GM21717 (cell line): Measurements from ENCODE around the gene KANSL3.

Source experiments
- ATAC-seq: cut with Tn5 transposase; IDR thresholded peaks from one replicate; pipeline ENCODE4 v1.9.1; 2021; ENCODE audit warnings: mild to moderate bottlenecking, moderate library complexity; ENCODE audit not compliant: unreplicated experiment

The KANSL3 gene

GRCh38 chr2:96608469-96609455, 29.4 kb downstream of the KANSL3 start:
- no peak for ATAC-seq

GRCh38 chr2:96604104-96604503, 34.0 kb downstream of the KANSL3 start:
- no peak for ATAC-seq

DNA sequence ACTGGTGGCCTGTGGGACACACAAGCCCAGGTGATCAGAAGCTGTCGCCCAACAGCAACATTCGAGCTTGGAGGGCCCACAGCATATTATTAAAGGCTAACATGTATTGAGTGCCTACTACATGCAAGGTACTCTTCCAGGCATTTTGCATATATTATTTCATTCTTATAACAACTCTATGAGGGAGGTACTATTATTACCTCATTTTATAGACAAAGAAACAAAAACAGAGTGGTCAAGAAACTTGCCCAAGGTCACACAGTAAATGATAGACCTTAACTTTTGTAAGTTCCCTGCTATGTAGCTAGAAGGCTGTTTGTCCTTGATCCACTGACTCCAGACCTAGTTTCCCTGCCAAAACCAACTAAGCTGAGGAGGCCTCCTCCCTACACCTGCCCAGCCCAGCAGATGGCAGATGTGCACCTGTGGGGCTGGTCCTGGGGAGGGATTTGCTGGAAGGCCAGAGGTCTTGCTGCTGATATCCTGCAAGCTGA, 35.7 kb downstream of the KANSL3 start:
- ATAC-seq, result no peak

DNA sequence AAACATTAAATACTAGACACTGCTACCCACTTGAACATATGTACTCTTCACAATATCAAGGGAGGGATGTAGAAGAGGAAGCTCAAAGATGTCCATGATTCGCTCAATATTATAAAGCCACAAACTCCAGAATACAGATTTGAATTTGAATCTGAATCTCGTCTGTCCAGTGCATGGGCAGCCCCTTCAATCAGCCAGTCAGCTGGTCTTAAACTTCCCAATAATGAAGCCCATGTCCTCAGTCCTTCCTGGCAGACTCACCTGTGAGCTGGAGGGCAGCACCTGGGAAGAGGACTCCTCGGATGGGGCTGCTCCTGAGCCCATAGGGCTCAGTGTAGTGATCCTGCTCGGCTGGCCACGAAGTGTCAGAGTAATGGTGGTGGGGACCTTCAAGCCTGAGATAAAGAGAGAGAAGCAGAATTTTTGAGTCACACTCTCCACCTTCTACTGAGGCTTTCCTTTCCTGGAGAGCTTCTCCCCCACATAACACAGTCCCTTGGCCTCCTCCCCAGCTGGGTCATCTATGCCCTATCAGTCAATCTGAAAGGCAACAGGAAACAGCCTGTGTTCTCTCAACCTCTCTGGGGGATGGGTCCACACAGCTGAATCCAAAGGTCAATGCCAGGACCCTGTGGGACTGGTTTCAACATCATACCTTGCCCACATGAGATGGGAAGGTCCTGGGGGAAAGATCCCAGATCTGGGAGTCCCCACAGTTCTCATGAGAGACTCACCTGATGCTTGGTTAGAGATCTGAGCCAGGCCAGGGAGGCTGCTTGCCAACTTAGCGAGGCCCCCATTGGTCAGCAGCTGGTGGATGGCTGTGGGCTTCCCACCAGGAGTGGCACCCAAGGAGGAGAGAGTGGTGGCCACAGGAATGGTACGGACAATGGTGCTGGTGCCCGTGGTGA, 36.5 kb downstream of the KANSL3 start:
- ATAC-seq, result no peak

DNA sequence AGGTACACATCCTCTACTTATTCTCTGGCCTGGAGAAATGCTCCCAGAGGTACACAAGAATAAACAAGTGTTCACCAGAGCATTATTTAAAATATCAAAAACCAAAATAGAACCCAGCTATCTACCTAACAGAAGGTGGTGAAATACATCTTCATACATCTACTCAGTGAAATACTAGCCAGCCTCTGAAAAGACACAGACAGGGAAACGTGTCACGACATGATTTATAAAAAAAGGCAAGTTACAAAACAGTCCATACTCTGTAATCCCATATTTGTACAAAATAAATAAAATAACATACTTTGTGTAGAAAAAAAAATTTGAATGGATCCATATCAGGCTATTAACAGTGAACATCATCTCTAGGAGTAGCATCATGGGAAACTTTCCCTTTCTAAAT, 38.2 kb downstream of the KANSL3 start:
- no peak for ATAC-seq

GRCh38 chr2:96596596-96596995, 41.5 kb downstream of the KANSL3 start:
- ATAC-seq, result no peak

DNA sequence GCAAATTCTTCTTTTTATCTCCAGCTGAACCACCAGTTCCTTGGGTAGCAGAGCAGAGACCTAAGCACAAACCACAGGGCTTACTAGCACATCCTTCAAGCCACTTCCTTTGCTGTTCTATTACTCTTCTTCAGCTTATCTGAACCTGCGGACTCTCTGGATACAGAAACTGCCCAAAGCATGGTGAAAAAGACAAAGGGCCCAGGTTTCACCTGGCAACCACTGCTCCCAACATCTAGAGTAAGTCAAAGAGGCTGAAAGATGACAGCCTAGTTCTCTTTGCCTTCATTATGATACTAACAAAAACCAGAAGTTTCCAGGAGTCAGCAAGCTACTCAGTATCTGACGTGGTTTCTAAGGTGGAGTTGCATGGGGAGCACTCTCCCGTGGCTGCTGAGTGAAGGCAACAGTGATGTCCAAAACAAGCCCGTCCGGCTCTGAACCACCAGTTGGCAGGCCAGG, 43.4 kb downstream of the KANSL3 start:
- ATAC-seq, result no peak

- ATAC-seq, result no peak
Measured at GRCh38 chr2:96594282-96594681, 43.8 kb downstream of the KANSL3 start.

DNA sequence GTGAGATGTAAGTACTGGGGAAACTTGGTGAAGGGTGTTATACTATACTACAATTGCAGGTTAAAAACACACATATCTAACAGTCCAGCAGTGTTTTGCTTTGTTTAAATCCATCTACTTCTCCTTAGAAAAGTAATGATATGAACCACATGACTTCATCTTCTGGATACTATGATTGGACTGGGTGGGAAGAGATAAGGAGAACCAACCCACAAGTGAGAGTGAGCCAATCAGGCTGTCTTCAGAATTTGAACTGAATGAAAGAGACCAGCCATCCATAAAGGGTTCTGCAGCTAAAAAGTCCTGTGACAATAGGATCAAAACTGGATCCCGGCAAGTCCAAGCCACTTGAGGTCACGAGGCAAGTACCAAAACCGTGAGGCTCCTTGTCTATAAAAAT, 46.6 kb downstream of the KANSL3 start:
- no peak for ATAC-seq

DNA sequence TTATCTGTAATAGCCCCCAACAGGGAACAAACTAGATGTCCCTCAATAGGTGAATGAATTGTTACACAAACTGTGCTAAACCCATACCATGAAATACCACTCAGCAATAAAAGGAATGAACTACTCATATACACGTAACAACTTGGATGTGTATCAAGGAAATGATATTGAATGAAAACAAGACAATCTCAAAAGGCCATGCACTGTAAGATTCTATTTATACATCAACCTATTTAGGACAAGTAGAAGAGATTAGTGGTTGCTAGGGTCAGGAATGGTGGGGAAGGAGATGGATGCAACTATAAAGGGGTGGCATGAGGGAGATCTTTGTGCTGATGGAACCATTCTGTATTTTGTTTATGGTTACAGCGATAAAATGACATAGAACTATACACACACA, 47.1 kb downstream of the KANSL3 start:
- ATAC-seq, result no peak

- no peak for ATAC-seq
Measured at GRCh38 chr2:96587843-96588242, 50.3 kb downstream of the KANSL3 start.

DNA sequence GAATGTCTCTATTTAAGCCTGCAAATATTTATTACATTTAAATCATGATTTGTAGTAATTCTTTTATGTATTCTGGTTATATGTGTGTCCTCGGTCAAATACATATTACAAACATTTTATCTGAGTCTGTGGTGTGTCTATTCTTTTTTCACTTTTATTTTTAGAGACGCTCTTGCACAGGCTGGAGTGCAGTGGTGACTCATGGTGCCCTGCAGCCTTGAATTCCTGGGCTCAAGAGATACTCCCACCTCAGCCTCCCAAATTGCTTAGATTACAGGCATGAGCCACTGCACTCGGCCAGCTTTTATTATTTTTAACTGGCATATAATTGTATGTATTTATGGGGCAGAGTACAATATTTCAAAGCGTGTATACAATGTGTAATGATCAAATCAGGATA, 54.1 kb downstream of the KANSL3 start:
- ATAC-seq, result no peak

- ATAC-seq, result no peak
Measured at GRCh38 chr2:96580771-96581170, 57.3 kb downstream of the KANSL3 start.

DNA sequence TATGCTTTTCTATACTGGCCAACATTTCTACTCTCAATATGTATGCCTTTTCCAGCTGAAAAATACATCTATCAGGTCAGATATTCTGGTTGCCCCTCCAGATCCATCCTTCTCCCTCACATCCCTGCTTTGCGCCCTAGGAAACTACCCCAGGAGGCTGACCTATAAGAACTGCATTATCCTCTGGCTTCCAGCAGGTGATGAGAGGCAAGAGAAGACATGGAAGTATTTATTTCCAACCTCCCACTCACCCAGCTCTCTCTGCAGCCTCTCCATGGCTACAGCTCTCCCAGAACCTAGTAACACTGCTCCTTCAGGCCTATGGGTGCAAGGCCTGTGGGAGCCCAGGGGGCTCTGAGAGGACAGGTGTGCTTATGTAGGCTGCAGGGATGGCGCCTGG, 58.7 kb downstream of the KANSL3 start:
- ATAC-seq, result no peak

GRCh38 chr2:96578731-96579130, 59.4 kb downstream of the KANSL3 start:
- ATAC-seq, result no peak

DNA sequence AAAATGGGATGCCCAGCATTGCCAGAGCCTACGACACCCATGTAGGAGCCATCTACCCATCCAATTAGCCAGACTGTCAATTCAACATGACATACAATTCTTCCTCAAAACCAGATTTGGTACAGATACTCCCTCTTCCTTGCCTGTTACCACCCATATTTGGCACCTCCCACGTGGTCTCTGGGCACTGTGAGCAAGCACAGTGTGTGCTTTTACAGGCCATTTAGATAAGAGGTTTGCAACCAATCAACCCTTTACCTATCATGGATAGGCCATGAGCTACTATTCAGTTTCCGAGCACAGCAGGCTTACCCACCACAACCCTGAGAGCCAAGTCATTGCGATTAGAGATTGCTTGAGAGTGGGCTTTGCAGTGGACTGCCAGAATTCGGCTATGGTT, 60.6 kb downstream of the KANSL3 start:
- ATAC-seq, result no peak

- ATAC-seq, result no peak
Measured at GRCh38 chr2:96575785-96576456, 62.2 kb downstream of the KANSL3 start.

DNA sequence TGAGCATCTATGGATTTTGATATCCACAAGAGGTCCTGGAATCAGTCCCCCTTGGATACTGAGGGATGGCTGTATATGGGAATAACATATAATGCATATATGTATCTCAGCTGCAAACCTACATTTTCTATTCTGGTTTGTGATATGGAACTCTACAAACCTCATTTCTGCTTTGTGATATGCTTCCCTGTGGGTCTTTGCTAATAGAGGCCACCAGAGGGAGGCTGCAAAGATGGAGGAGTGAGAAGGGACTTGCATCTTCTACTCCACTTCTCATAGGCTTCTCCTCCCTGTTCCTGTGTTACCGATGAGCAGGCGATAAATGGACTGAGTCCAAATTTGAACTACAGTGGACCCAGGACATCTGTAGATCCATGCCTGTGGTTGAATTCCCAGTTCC, 63.7 kb downstream of the KANSL3 start:
- no peak for ATAC-seq

GRCh38 chr2:96568094-96568493, 70.0 kb downstream of the KANSL3 start:
- no peak for ATAC-seq

DNA sequence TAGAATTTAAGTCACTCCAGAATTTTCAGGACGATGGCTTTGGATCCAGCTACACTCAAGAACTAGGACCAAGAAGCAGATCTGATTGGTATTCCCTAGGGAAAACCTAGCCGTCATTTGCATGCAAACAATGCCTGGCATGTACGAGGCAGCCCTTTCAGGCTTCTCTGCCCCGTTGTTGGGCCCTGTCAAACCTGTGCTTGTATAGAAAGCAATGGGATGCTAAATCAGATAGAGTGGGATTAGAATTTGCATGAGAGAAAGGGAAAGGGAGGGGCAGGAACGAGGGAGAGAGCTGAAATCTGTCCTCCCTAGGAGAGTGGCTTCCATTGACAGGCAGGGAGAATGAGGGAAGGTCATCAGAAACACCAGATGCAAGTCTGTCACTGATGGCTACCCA, 73.0 kb downstream of the KANSL3 start:
- no peak for ATAC-seq

- ATAC-seq, result no peak
Measured at GRCh38 chr2:96564563-96564962, 73.5 kb downstream of the KANSL3 start.
